ENCODE results near the gene LCE2A.
A peak's percentile ranks its signal among the peaks of the same experiment; 100 is the strongest.
"Not testable (repeated sequence)": the region's sequence is repeated elsewhere in the genome, so short reads cannot be mapped to it uniquely, and the experiment has no call there.

LCE2A gene

DNA sequence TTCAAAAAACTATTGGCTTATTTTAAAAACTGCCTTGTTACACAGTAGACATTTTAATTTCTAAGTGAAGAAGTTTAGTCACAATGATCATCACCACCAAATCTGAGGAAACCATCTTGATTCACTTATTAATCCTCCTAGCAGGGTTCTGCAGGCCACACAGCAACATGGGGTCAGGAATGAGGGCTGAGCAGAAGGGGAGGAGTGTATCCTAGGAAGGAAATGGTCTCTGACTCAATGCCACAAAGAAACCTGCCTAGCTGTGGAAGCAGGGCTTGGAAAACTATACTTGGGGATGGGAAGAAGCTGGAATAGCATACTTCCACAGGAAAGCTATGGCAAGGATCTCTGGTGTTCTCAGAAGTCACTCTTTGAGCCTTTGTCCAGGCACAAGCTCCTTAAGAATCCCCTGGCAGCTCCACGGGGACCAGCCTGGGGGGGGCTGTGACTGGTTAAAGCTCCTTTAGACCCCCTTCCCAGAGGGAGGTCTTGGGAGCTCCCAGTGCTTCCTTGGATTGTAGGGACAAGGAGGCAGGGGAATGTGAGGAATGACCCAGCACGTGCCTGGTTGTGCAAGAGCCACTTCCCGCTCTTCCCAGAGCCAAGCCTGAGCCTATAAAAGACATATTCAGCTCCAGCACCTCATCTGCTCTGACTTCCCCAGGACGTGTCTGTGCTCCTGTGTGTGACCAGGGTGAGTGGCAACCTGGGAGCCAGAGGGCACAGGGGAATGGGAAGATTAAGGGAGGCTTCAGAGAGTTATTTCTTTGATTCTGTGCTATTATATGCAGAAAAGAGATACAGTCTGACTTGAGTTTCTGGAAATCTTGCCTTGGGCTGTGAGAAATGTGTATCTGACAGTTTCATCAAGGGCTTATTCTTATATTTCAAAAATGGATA lies at the start of gene LCE2A:
Gene LCE2A (plus strand): TSS at position 645 of the 900 bp plus-strand sequence. CDS start 557 bp downstream, outside the sequence.
- no peak for DNase-seq

DNA sequence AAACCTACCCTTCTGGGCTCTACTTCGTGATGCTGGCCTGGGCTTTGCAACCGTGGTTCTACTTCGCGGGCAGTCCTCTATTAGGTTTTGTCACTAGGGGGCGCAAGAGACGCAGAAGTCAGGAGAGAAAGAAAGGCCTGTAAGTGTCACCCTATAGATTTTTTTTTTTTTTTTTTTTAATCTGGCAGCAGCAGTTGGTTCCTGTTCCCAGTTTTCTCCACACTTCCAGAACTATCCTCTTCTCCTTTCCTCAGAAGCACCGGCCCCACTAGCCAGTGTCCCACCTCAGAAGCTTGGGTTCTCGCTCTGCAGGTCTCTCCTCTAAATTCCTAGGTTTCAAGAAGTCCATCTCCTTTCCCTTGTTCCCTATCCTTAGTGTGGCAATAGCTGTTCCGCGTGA lies 44.0 kb upstream of the LCE2A start:
- peak; percentile 8 for DNase-seq

DNA sequence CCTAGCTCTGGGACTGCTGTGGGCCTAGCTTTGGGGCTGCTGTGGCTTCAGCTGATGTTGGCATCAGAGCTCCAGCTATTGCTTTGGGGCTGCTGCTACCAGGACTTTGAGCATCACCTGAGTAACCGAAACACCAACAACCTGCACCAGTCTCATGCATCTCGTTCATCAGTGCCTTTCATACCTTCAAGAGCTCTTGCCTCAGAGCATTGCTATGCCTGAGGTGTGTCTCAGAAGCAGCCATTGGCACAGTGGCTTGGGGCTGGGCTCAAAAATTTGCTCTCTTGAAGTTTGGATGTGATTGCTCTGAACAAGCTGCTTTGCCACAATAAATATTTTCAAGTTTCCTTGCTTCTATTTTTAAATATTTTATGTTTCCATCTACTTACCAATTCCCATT lies 41.7 kb upstream of the LCE2A start:
- no peak for DNase-seq

- DNase-seq: no peak
Measured at GRCh38 chr1:152657677-152658076, 40.5 kb upstream of the LCE2A start.

DNA sequence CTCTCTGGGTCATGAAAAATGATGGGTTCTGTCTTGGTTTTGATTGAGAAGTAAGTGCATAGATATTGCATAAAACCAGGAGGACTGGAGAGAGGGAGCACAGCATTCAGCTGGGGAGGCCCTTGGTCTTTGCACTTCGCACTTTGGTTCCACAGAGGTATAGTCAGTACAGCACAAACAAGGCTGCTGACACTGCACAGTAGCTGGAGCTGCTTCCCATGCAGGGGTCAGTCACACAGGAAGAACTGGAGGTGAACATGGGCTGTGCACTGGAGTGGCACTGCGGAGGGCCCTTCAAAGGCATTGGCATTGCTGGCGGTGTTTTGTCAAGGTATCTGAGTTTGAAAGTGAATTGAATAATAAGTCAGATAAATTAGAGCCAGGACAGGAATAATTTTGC lies 39.5 kb upstream of the LCE2A start:
- no peak for DNase-seq

- DNase-seq: no peak
Measured at GRCh38 chr1:152663098-152663497, 35.0 kb upstream of the LCE2A start, which contains the start of gene LCE2D. LCE2D (plus strand) TSS chr1:152663380; CDS start chr1:152664106, 726 bp downstream.

GRCh38 chr1:152666171-152666570 lies 32.0 kb upstream of the LCE2A start:
- not testable (repeated sequence) for DNase-seq

DNA sequence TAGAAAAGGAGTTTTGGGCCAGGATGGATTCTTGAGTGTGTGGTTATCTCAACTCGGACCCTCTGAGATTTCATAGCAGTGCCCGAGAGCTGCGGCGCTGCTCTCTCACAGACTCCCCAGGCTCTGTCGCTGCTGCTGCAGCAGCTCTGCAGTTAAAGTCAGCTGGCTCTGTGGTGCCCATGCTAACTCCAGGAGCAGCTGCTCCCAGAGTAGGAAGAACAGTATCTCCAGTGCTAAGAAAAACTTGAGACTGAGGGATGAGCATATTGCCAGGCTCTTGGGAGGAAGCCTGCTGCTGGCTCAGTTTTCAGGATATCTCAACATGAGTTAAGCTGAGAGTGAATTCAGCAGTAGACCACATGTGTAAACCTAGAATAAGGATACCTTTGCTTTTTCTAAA lies 30.5 kb upstream of the LCE2A start:
- no peak for DNase-seq

DNA sequence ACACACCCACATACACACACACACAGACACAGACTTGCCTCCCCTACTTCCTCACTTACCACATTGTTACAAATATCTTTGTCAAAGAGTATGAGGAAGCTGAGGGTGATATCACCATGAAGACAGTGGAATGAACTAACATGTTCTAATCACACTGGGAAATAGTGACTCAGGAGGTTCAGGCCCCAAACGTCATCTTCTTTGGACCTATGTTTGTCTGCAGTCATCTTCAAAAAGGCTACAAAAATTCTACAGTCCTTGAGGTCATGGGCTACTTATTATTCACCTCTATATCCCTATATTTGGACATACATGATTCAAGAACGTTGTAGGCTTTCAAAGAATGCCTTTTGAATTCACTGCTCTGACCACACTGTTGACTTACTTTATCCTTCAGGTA lies 25.1 kb upstream of the LCE2A start:
- no peak for DNase-seq

DNA sequence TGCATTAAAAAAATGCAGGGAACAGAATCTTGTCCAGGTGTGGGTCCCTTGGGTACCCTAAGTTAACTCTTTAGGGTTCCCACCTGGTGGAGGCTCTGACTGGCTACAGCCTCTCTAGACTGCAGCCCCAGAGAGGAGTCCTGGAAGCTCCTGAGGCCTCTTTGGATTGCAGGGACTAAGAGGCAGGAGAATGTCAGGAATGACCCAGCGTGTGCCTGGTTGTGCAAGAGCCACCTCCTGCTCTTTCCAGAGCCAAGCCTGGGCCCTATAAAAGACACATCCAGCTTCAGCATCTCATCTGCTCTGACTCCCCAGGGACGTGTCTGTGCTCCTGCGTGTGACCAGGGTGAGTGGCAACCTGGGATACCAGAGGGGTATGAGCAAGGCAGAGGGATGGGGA lies 23.2 kb upstream of the LCE2A start, which contains the start of gene LCE2C:
Gene LCE2C (plus strand): TSS at position 297 of the 400 bp plus-strand sequence. CDS start 737 bp downstream, outside the sequence.
- not testable (repeated sequence) for DNase-seq

DNA sequence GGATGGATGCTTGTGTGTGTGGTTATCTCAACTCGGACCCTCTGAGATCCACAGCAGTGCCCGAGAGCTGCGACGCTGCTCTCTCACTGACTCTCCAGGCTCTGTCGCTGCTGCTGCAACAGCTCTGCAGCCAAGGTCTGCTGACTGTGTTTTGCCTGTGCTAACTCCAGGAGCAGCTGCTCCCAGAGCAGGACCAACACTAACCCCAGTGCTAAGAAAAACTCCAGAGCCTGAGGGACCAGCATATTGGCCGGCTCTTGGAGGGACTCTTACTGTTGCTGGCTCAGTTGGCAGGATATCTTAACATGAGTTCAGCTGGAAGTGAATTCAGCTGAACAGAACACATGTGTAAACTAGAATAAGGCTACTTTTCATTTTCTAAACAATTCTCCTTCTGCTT lies 18.7 kb upstream of the LCE2A start:
- DNase-seq: no peak

DNA sequence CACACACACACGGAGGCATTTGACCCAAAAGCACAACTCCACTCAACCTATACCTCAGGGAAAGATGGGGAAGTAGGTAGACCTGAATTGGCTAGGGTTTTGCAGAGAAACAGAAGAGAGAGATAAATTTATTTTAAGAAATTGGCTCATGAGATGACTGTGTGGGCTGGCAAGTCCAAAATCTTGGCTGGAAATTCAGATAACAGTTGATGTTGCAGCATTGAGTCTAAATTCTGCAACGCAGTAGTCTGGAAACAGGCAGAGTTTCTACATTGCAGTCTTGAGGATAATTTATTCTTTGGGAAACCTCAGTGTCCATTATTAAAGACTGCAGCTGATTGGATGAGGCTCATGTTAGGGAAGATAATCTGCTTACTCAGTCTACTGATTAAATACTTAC lies 16.5 kb upstream of the LCE2A start:
- no peak for DNase-seq

GRCh38 chr1:152683846-152684245 lies 14.3 kb upstream of the LCE2A start:
- no peak for DNase-seq

DNA sequence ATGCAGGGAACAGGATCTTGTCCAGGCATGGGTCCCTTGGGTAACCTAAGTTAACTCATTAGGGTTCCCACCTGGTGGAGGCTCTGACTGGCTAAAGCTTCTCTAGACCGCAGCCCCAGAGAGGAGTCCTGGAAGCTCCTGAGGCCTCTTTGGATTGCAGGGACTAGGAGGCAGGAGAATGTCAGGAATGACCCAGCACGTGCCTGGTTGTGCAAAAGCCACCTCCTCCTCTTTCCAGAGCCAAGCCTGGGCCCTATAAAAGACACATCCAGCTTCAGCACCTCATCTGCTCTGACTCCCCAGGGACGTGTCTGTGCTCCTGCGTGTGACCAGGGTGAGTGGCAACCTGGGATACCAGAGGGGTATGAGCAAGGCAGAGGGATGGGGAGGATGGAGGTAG lies 12.3 kb upstream of the LCE2A start, which contains the start of gene LCE2B:
Gene LCE2B (plus strand): TSS at position 301 of the 400 bp plus-strand sequence. CDS start 721 bp downstream, outside the sequence.
- DNase-seq: not testable (repeated sequence)

DNA sequence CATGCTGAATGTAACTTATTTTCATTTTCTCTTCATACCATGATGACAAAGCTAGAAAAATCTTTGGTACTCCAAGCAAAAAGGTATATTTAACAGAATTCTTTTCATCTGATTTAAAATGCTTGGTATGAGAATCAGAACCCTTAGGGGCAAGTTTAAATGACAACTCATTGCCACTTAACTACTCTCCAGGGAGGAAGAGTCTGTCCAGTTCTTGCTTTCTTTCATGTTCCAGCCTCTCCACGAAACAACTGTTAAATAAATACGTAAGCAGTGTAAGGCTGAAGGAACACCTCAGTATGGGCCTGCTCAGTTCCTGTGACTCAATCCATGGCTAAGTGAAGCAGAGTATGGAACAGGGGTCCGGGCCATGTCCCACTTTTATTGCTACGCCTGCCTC lies 1.6 kb downstream of the LCE2A start:
- DNase-seq: no peak

DNA sequence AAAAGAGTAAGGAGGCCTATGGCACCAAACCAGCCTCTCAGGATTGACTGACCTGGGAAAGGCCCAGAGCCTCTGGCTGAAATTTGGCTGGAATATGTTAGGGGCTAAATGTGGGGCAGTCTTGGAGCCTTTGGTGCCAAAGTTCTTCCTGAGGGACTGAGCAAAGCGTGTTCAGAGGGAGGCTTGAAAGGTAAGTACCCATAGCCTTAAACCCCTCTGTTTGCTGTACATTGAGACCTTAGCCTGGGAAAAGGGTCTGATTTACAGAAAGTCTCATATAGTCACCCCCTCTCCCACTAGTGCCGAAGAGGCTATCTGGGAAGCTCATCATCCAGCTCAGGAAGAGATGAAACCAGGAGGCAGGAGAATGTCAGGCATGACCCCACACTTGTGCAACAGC lies 9.7 kb downstream of the LCE2A start, which contains the start of gene LCE4A:
Gene LCE4A (plus strand): TSS at position 301 of the 400 bp plus-strand sequence. CDS start 916 bp downstream, outside the sequence.
- no peak for DNase-seq

DNA sequence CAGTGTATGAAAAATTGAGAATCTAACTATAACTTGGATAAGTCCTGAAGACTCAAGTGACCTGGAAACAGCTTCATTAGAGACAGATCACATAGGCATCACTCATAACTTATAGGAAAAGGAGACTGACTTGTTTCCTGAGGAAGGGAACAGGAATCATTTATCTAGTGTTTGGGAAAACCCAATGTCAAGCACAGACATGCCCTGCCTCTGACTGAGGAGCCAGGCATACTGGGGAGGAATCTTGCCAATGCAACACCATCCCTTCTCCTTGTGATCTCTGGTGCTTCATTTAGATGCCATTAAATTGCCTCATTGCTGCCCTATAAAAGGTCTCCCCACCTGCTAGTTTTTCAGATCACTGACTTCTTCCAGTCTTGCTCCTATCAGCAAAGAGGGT lies 20.1 kb downstream of the LCE2A start:
- no peak for DNase-seq

DNA sequence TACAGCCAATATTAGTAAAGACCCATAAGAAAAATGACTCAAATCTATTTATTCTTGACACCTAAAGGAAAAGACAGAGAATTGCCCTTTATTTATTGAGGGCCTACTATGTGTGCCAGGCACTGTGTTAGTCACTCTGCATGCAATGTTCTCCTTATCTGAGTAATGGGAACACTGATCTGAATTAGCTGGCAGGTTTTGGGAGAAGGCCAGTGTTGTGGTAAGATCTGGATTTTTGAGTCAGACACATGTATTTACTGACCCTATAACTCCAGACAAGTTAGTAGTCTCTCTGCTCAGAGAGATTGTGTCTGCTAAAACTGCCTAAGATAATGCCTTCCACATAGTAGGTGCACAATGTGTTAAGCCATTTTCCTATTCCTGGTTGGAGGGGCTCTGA lies 27.1 kb downstream of the LCE2A start:
- DNase-seq: no peak

DNA sequence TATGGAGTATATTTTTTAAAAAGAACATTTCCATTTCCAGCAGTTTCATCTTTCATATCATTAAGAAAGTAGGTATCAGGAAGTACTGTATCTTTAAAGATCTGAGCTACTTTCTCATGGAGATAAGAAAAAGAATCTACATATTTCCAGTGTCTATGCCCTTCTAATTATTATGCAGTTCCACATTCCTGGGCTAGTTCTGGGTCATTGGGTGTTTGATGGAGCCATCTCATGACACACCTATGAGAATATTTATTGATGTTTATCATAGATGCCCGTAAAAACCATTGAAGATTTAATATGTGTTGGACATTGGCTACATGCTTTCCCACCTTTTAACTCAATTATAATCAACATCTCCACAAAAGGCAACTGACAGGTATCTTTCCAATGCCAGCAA lies 30.8 kb downstream of the LCE2A start:
- DNase-seq: no peak

DNA sequence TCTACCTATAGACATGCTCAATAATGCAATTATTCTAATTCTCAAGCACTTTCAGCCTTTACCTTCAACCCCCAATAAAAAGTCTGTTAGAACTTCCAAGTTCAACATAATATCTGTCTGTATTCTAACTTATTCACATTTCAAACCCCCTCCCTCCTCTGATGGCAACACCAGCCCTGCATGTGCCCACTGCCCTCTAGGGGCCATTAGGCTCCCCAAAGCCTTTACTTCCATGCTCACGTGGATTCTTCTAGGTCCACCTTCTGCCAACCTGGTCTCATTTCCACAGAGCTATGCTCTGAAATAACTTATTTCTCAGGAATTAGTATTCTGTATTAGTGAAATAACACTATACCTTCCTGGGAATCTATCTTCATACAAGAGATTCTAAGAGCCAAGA lies 37.5 kb downstream of the LCE2A start:
- DNase-seq: no peak

DNA sequence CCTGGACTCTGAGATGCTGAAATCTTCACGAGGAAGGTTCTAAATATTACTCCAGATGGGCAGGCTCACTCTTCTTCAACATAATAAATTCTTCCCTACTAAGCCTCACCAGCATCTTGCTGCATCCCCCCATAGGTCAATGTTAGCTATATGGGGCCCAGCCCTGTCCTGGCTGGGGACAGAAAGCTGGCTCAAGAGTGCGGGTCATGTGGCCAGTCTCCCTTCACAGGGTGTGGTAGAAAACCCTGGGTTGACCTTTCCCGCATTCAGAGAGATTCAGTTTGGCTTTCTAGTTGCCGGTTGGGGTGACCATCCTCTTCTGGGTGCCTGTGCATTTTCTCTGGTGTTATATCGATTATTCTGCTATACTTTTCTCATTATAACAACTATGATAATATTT lies 39.9 kb downstream of the LCE2A start:
- no peak for DNase-seq

DNA sequence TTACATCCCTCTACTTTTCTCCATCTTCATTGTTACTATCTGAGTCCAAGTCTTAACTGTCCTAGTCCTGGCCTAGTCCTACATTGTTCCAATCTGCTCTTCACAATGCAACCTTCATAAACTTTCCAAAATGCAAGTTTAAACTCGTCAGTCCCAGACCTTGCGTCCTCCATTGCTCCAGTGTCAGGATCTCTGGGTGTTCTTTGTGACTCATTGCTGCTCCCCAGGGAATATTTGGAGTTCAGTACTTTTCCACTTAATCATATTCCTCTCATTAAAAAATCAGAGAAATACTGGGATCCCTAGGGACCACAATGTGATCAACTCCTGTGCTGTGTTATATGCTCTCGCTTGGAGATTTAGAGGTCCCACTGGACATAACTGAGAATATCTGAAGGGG lies 41.7 kb downstream of the LCE2A start:
- no peak for DNase-seq

- DNase-seq: no peak
Measured at GRCh38 chr1:152741656-152742055, 43.5 kb downstream of the LCE2A start.
